NCI-H128 (cell line): ENCODE measurements around the gene NSMCE3.
"Not testable (repeated sequence)": the region's sequence is repeated elsewhere in the genome, so short reads cannot be mapped to it uniquely, and the experiment has no call there.

Source experiments
- DNase-seq: peaks from one replicate; lab custom pipeline; 2025; ENCODE audit not compliant: unreplicated experiment; lab: John Stamatoyannopoulos, UW

NSMCE3 gene

GRCh38 chr15:29270169-29270955, 740 bp upstream of the NSMCE3 start:
- DNase-seq, result no peak

GRCh38 chr15:29268706-29269484, 727 bp downstream of the NSMCE3 start:
- DNase-seq, result no peak

GRCh38 chr15:29266052-29266582, 3.5 kb downstream of the NSMCE3 start:
- DNase-seq, result no peak

GRCh38 chr15:29263289-29263688, 6.3 kb downstream of the NSMCE3 start:
- DNase-seq, result no peak

GRCh38 chr15:29262738-29263137, 6.9 kb downstream of the NSMCE3 start:
- DNase-seq, result no peak

- DNase-seq, result no peak
Measured at GRCh38 chr15:29260896-29261295, 8.7 kb downstream of the NSMCE3 start.

- no peak for DNase-seq
Measured at GRCh38 chr15:29259233-29259632, 10.4 kb downstream of the NSMCE3 start.

GRCh38 chr15:29252234-29252633, 17.4 kb downstream of the NSMCE3 start:
- no peak for DNase-seq

GRCh38 chr15:29244544-29244943, 25.1 kb downstream of the NSMCE3 start:
- no peak for DNase-seq

GRCh38 chr15:29244123-29244522, 25.5 kb downstream of the NSMCE3 start:
- no peak for DNase-seq

- DNase-seq, result no peak
Measured at GRCh38 chr15:29242456-29243242, 27.0 kb downstream of the NSMCE3 start.

- DNase-seq, result no peak
Measured at GRCh38 chr15:29241207-29241606, 28.4 kb downstream of the NSMCE3 start.

GRCh38 chr15:29239395-29239794, 30.2 kb downstream of the NSMCE3 start:
- no peak for DNase-seq

GRCh38 chr15:29233566-29233965, 36.1 kb downstream of the NSMCE3 start:
- no peak for DNase-seq

- no peak for DNase-seq
Measured at GRCh38 chr15:29226436-29227208, 43.0 kb downstream of the NSMCE3 start.

- DNase-seq, result no peak
Measured at GRCh38 chr15:29225534-29226234, 43.9 kb downstream of the NSMCE3 start.

GRCh38 chr15:29224987-29225363, 44.6 kb downstream of the NSMCE3 start:
- DNase-seq, result not testable (repeated sequence)

GRCh38 chr15:29224235-29224986, 45.2 kb downstream of the NSMCE3 start:
- DNase-seq, result not testable (repeated sequence)

- DNase-seq, result no peak
Measured at GRCh38 chr15:29223640-29224039, 46.0 kb downstream of the NSMCE3 start.
